Astrocyte (in vitro differentiated cells and primary cell): ENCODE results near the gene DAZAP2. TPM values are rescaled to one million over a fixed set of nuclear protein-coding genes. Genes with fewer than 3 reads are reported as not detected.
"Not testable (repeated sequence)": the region's sequence is repeated elsewhere in the genome, so short reads cannot be mapped to it uniquely, and the experiment has no call there.

ENCODE experiments used
- DNase-seq: peaks from one replicate; pipeline ENCODE4 v3.0.0-alpha.2; 2010; ENCODE audit warnings: low read depth
- FAIRE-seq: peaks from 2 replicates; lab custom pipeline; 2011; peaks lifted over from hg19 to GRCh38; lab: Jason Lieb, UNC
- H2AFZ ChIP-seq: 2 replicates; pipeline ENCODE4 v1.6.0; 2012; ENCODE audit warnings: low read depth, low read length, inconsistent platforms
- H3K27ac ChIP-seq: 2 replicates; pipeline ENCODE4 v1.5.1; 2011; ENCODE audit warnings: low read depth, low read length, inconsistent platforms
- H3K27me3 ChIP-seq: 2 replicates; pipeline ENCODE4 v1.6.0; 2011; ENCODE audit warnings: low read length, inconsistent platforms; ENCODE audit not compliant: insufficient read depth
- H3K36me3 ChIP-seq: 2 replicates; pipeline ENCODE4 v1.5.1; 2011; ENCODE audit warnings: low read length, inconsistent platforms; ENCODE audit not compliant: insufficient read depth
- H3K4me1 ChIP-seq: 2 replicates; pipeline ENCODE4 v1.5.1; 2011; ENCODE audit warnings: low read length, inconsistent platforms; ENCODE audit not compliant: insufficient read depth
- H3K4me2 ChIP-seq: 2 replicates; pipeline ENCODE4 v1.6.0; 2012; ENCODE audit warnings: low read length, inconsistent platforms
- H3K4me3 ChIP-seq: 2 replicates; pipeline ENCODE4 v1.5.1; 2011; ENCODE audit warnings: low read depth, mild to moderate bottlenecking, low read length, inconsistent platforms; ENCODE audit not compliant: insufficient read depth
- H3K79me2 ChIP-seq: 2 replicates; pipeline ENCODE4 v1.6.0; 2012; ENCODE audit warnings: mild to moderate bottlenecking, low read length, inconsistent platforms; ENCODE audit not compliant: insufficient read depth
- H3K9ac ChIP-seq: 2 replicates; pipeline ENCODE4 v1.6.0; 2012; ENCODE audit warnings: mild to moderate bottlenecking, low read length, inconsistent platforms
- H3K9me3 ChIP-seq: 2 replicates; pipeline ENCODE4 v1.5.1; 2012; ENCODE audit warnings: low read depth, mild to moderate bottlenecking, low read length, inconsistent platforms; ENCODE audit not compliant: insufficient read depth
- H4K20me1 ChIP-seq: 2 replicates; pipeline ENCODE4 v1.6.0; 2012; ENCODE audit warnings: low read length, inconsistent platforms; ENCODE audit not compliant: insufficient read depth
- H3K27ac Mint-ChIP-seq: one replicate; pipeline ENCODE4 v1.8.0; 2021; ENCODE audit warnings: mild to moderate bottlenecking, mixed read lengths; ENCODE audit not compliant: unreplicated experiment
- H3K27me3 Mint-ChIP-seq: one replicate; pipeline ENCODE4 v1.8.0; 2021; ENCODE audit warnings: low read depth, mixed read lengths; ENCODE audit not compliant: unreplicated experiment
- H3K36me3 Mint-ChIP-seq: one replicate; pipeline ENCODE4 v1.8.0; 2021; ENCODE audit warnings: low read depth, mixed read lengths; ENCODE audit not compliant: unreplicated experiment
- H3K4me1 Mint-ChIP-seq: one replicate; pipeline ENCODE4 v1.8.0; 2021; ENCODE audit warnings: low read depth, mixed read lengths; ENCODE audit not compliant: unreplicated experiment
- H3K4me3 Mint-ChIP-seq: one replicate; pipeline ENCODE4 v1.8.0; 2021; ENCODE audit warnings: mild to moderate bottlenecking, moderate library complexity, mixed read lengths; ENCODE audit not compliant: unreplicated experiment
- H3K9me3 Mint-ChIP-seq: one replicate; pipeline ENCODE4 v1.8.0; 2021; ENCODE audit warnings: mild to moderate bottlenecking, mixed read lengths; ENCODE audit not compliant: unreplicated experiment
- CTCF ChIP-seq: IDR thresholded peaks from 2 replicates; pipeline ENCODE4 v1.5.1; 2011; ENCODE audit warnings: low read depth, mild to moderate bottlenecking, inconsistent platforms, low read length, moderate library complexity; ENCODE audit not compliant: insufficient read depth
- EZH2 ChIP-seq: IDR thresholded peaks from 2 replicates; pipeline ENCODE4 v1.6.1; 2012; ENCODE audit warnings: mild to moderate bottlenecking, low read length, inconsistent platforms; ENCODE audit not compliant: insufficient read depth
- total RNA-seq: library from RNA; stranded (reverse); gene quantifications from 2 replicates; pipeline ENCODE4 v1.2.1, GENCODE V29; 2021

DAZAP2 gene
- total RNA-seq, 1 donor from 2014 or later: 92.8 TPM

DNA sequence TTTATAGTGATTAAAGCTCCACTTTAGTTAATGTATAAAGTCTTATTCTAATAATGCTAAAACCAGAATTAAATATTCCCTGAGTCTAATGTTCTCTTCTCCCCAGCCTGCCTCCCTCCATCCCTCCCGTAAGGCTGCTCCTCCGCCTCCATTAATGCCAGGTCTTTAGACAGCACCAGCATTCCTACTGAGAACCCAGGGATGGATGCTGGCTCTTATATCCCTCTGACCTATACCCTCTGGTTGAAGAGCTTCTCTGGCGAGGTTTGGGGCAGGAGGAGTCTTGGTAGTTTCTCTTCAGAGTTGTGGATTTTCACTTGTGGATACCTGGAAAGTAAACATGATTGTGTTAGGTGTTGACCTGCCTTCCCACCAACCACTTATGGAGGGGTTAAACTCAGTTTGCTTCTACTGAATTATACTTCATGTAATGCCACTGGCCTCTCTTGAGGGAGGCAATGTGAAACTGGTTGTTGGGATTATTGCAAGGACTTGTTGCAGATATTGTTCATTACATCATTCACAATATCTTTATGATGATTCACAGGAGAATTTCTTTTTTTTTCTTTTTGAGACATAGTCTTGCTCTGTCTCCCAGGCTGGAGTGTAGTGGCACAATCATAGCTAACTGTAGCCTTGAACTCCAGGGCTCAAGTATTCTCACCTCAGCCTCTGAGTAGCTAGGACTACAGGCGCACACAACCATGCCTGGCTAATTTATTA is 42.7 kb downstream of the DAZAP2 start:
- no peaks in the 10 kb centered on the region for H3K4me1 ChIP-seq
- peak overlapping the region; percentile 83 for H3K27ac Mint-ChIP-seq
- peak; percentile 45 for DNase-seq
- TF ChIP-seq CTCF (no peak), EZH2 (no peak)
- no peak for FAIRE-seq
- H3K79me2 ChIP-seq: no peaks in the 10 kb centered on the region
- no peaks in the 10 kb centered on the region for H3K27me3 ChIP-seq
- H4K20me1 ChIP-seq: no peaks in the 10 kb centered on the region
- no peak overlapping the region for H3K4me3 Mint-ChIP-seq
- H3K36me3 Mint-ChIP-seq: no peaks in the 10 kb centered on the region
- no peak overlapping the region for H3K4me3 ChIP-seq
- peaks cover 3% of the 10 kb centered on the region for H3K27me3 Mint-ChIP-seq
- H3K9me3 Mint-ChIP-seq: no peaks in the 10 kb centered on the region
- no peak overlapping the region for H3K27ac ChIP-seq
- no peaks in the 10 kb centered on the region for H3K9me3 ChIP-seq
- peaks cover 5% of the 10 kb centered on the region for H3K4me1 Mint-ChIP-seq
- peak overlapping the region; percentile 6 for H3K4me2 ChIP-seq
- no peak overlapping the region for H2AFZ ChIP-seq
- H3K9ac ChIP-seq: no peak overlapping the region
- no peaks in the 10 kb centered on the region for H3K36me3 ChIP-seq

GRCh38 chr12:51285843-51286242 is 47.2 kb downstream of the DAZAP2 start:
- Mint-ChIP-seq H3K27me3 (peaks cover 3% of the 10 kb centered on the region), H3K27ac (no peak overlapping the region), H3K9me3 (no peaks in the 10 kb centered on the region), H3K4me3 (no peak overlapping the region), H3K36me3 (no peaks in the 10 kb centered on the region), H3K4me1 (peaks cover 5% of the 10 kb centered on the region)
- Histone ChIP-seq H3K4me2 (no peak overlapping the region), H3K27ac (no peak overlapping the region), H3K9ac (no peak overlapping the region), H3K36me3 (no peaks in the 10 kb centered on the region), H4K20me1 (no peaks in the 10 kb centered on the region), H3K4me1 (no peaks in the 10 kb centered on the region), H3K27me3 (no peaks in the 10 kb centered on the region), H3K9me3 (no peaks in the 10 kb centered on the region), H2AFZ (no peak overlapping the region), H3K79me2 (no peaks in the 10 kb centered on the region), H3K4me3 (no peak overlapping the region)
- no peak for TF ChIP-seq CTCF
- no peak for TF ChIP-seq EZH2
- FAIRE-seq (no peak), DNase-seq (no peak)

- H3K9ac ChIP-seq, H4K20me1 ChIP-seq, H3K36me3 ChIP-seq, H3K27ac Mint-ChIP-seq, H3K4me1 ChIP-seq, DNase-seq, H3K79me2 ChIP-seq, H3K27me3 Mint-ChIP-seq, FAIRE-seq, H3K4me1 Mint-ChIP-seq, H3K27me3 ChIP-seq, H3K4me3 Mint-ChIP-seq, H3K27ac ChIP-seq, H3K9me3 Mint-ChIP-seq, H3K4me2 ChIP-seq, H3K4me3 ChIP-seq, H3K9me3 ChIP-seq, H2AFZ ChIP-seq, H3K36me3 Mint-ChIP-seq: not testable (repeated sequence)
These were observed 53.2 kb downstream of the DAZAP2 start for GRCh38 chr12:51291603-51292513.

Other genes starting within 250 kb of the DAZAP2 start
- 35.5 and 40.0 TPM in 2 replicates for gene SLC11A2, start 212.4 kb upstream of the DAZAP2 start, total RNA-seq
- gene LETMD1, start 190.5 kb upstream of the DAZAP2 start, total RNA-seq: 25.2 and 26.4 TPM in 2 replicates
- 57.8 and 61.6 TPM in 2 replicates for gene CSRNP2, start 155.2 kb upstream of the DAZAP2 start, total RNA-seq
- 19.2 and 22.4 TPM in 2 replicates for gene TFCP2, start 65.7 kb upstream of the DAZAP2 start, total RNA-seq
- 3.6 and 3.7 TPM in 2 replicates for gene POU6F1, start 20.8 kb upstream of the DAZAP2 start, total RNA-seq
- gene SMAGP, start 31.6 kb downstream of the DAZAP2 start, total RNA-seq: 1.3 and 3.6 TPM in 2 replicates
- not detected in 2 replicates for gene BIN2, start 85.3 kb downstream of the DAZAP2 start, total RNA-seq
- not detected in 2 replicates for gene CELA1, start 107.9 kb downstream of the DAZAP2 start, total RNA-seq
- 9.9 and 13.8 TPM in 2 replicates for gene GALNT6, start 152.6 kb downstream of the DAZAP2 start, total RNA-seq
- 5.1 and 5.5 TPM in 2 replicates for gene SLC4A8, start 186.0 kb downstream of the DAZAP2 start, total RNA-seq